ENCODE measurements around the gene NACC2. TPM values are rescaled to one million over a fixed set of nuclear protein-coding genes. Genes with fewer than 3 reads are reported as not detected.

Gene NACC2
- total and polyA plus RNA-seq, 2 donors from 2014 or later, result 7.1 to 30.9 TPM

- no peaks in the 10 kb centered on the region for H3K36me3 ChIP-seq (ENCODE audit: control insufficient read depth in 2 of 3, insufficient read depth in 3 of 3, low read length in 3 of 3)
- no peak overlapping the region for H3K4me3 ChIP-seq (ENCODE audit: low read length in 3 of 3)
- TF ChIP-seq CTCF (IDR thresholded peaks at IDR 0.05; ENCODE audit: borderline replicate concordance, extremely low read depth, insufficient read depth), result peak; percentile 16
- no peak overlapping the region for H3K27ac ChIP-seq (ENCODE audit: low read depth in 2 of 2, low read length in 2 of 2)
- H3K9ac ChIP-seq (ENCODE audit: low read length in 3 of 3), result no peak overlapping the region
- H3K9me3 ChIP-seq (ENCODE audit: control insufficient read depth in 2 of 3, insufficient read depth in 1 of 3, low read length in 3 of 3), result no peaks in the 10 kb centered on the region
- H3K27me3 ChIP-seq (ENCODE audit: control insufficient read depth, insufficient read depth, low read length), result no peaks in the 10 kb centered on the region
- DNase-seq (peak in 4 of 5 donors; percentile 70 to 84 (median 76)), FAIRE-seq (no peak)
- intact Hi-C loops (cut with DNase I), result no loop called here
- no peaks in the 10 kb centered on the region for H3K4me1 ChIP-seq (ENCODE audit: control insufficient read depth in 2 of 3, insufficient read depth in 2 of 3, low read depth in 1 of 3, low read length in 3 of 3)
These were observed 48.3 kb upstream of the NACC2 start for GRCh38 chr9:136143215-136144001.

- no peak overlapping the region for H3K4me3 ChIP-seq (ENCODE audit: low read length in 3 of 3)
- H3K9me3 ChIP-seq (ENCODE audit: control insufficient read depth in 2 of 3, insufficient read depth in 1 of 3, low read length in 3 of 3), result no peaks in the 10 kb centered on the region
- no peaks in the 10 kb centered on the region for H3K4me1 ChIP-seq (ENCODE audit: control insufficient read depth in 2 of 3, insufficient read depth in 2 of 3, low read depth in 1 of 3, low read length in 3 of 3)
- H3K27ac ChIP-seq (ENCODE audit: low read depth in 2 of 2, low read length in 2 of 2), result no peak overlapping the region
- FAIRE-seq (no peak), DNase-seq (no peak)
- H3K9ac ChIP-seq (ENCODE audit: low read length in 3 of 3), result no peak overlapping the region
- H3K27me3 ChIP-seq (ENCODE audit: control insufficient read depth, insufficient read depth, low read length), result no peaks in the 10 kb centered on the region
- intact Hi-C loops (cut with DNase I), result no loop called here
- H3K36me3 ChIP-seq (ENCODE audit: control insufficient read depth in 2 of 3, insufficient read depth in 3 of 3, low read length in 3 of 3), result no peaks in the 10 kb centered on the region
- no peak for TF ChIP-seq CTCF (IDR thresholded peaks at IDR 0.05; ENCODE audit: borderline replicate concordance, extremely low read depth, insufficient read depth)
These were observed 47.7 kb upstream of the NACC2 start for GRCh38 chr9:136142859-136143214.

GRCh38 chr9:136142414-136142796, 47.3 kb upstream of the NACC2 start:
- no peaks in the 10 kb centered on the region for H3K9me3 ChIP-seq (ENCODE audit: control insufficient read depth in 2 of 3, insufficient read depth in 1 of 3, low read length in 3 of 3)
- TF ChIP-seq CTCF (IDR thresholded peaks at IDR 0.05; ENCODE audit: borderline replicate concordance, extremely low read depth, insufficient read depth), result no peak
- FAIRE-seq (no peak), DNase-seq (no peak)
- H3K27me3 ChIP-seq (ENCODE audit: control insufficient read depth, insufficient read depth, low read length), result no peaks in the 10 kb centered on the region
- intact Hi-C loops (cut with DNase I), result no loop called here
- no peaks in the 10 kb centered on the region for H3K4me1 ChIP-seq (ENCODE audit: control insufficient read depth in 2 of 3, insufficient read depth in 2 of 3, low read depth in 1 of 3, low read length in 3 of 3)
- H3K36me3 ChIP-seq (ENCODE audit: control insufficient read depth in 2 of 3, insufficient read depth in 3 of 3, low read length in 3 of 3), result no peaks in the 10 kb centered on the region
- H3K9ac ChIP-seq (ENCODE audit: low read length in 3 of 3), result no peak overlapping the region
- no peak overlapping the region for H3K4me3 ChIP-seq (ENCODE audit: low read length in 3 of 3)
- H3K27ac ChIP-seq (ENCODE audit: low read depth in 2 of 2, low read length in 2 of 2), result no peak overlapping the region

All from kidney (tissue), 14 donors.